OCI-LY1 (cell line): ENCODE results near the gene ELF2.

ENCODE experiments used
- H2AFZ ChIP-seq: fragments of 200-600 bp; sonication (generic), shearing (Covaris generic); 2 replicates; pipeline ENCODE4 v1.6.0; 2014; ENCODE audit warnings: antibody characterized with exemption, mild to moderate bottlenecking, low read length
- H3F3A ChIP-seq: fragments of 200-600 bp; sonication (generic), shearing (Covaris generic); 2 replicates; pipeline ENCODE4 v1.6.0; 2014; ENCODE audit warnings: mild to moderate bottlenecking, antibody characterized with exemption, low read length, moderate library complexity; ENCODE audit not compliant: insufficient read depth
- H3K27ac ChIP-seq: fragments of 200-600 bp; sonication (generic); 2 replicates; pipeline ENCODE4 v1.5.1; 2014; ENCODE audit warnings: low read length, mixed run types, mild to moderate bottlenecking, low read depth; ENCODE audit not compliant: poor library complexity, severe bottlenecking
- H3K27me3 ChIP-seq: fragments of 200-600 bp; sonication (generic); 2 replicates; pipeline ENCODE4 v1.6.0; 2014; ENCODE audit warnings: antibody characterized with exemption, mild to moderate bottlenecking, low read length, moderate library complexity; ENCODE audit not compliant: insufficient read depth
- H3K36me3 ChIP-seq: fragments of 200-600 bp; sonication (generic); 2 replicates; pipeline ENCODE4 v1.6.1; 2014; ENCODE audit warnings: mild to moderate bottlenecking, antibody characterized with exemption, low read length, moderate library complexity, mixed read lengths; ENCODE audit not compliant: insufficient read depth
- H3K4me1 ChIP-seq: fragments of 200-600 bp; sonication (generic); 2 replicates; pipeline ENCODE4 v1.5.1; 2014; ENCODE audit warnings: mild to moderate bottlenecking, low read length, moderate library complexity; ENCODE audit not compliant: insufficient read depth, severe bottlenecking
- H3K4me2 ChIP-seq: fragments of 200-600 bp; sonication (generic), shearing (Covaris generic); 2 replicates; pipeline ENCODE4 v1.6.1; 2014; ENCODE audit warnings: low read length
- H3K4me3 ChIP-seq: fragments of 200-600 bp; sonication (generic); 2 replicates; pipeline ENCODE4 v1.5.1; 2014; ENCODE audit warnings: low read length, low read depth, mild to moderate bottlenecking, mixed read lengths; ENCODE audit not compliant: poor library complexity, severe bottlenecking
- H3K79me2 ChIP-seq: fragments of 200-600 bp; shearing (Covaris generic); 2 replicates; pipeline ENCODE4 v1.6.1; 2016; ENCODE audit warnings: mixed run types, low read length, mixed read lengths; ENCODE audit not compliant: insufficient read depth
- H3K9ac ChIP-seq: fragments of 200-600 bp; sonication (generic), shearing (Covaris generic); 2 replicates; pipeline ENCODE4 v1.6.1; 2014; ENCODE audit warnings: mild to moderate bottlenecking, low read length, mixed read lengths
- H3K9me2 ChIP-seq: fragments of 200-600 bp; sonication (generic), shearing (Covaris generic); 2 replicates; pipeline ENCODE4 v1.6.1; 2014; ENCODE audit warnings: low read depth, mild to moderate bottlenecking, low read length, mixed read lengths
- H3K9me3 ChIP-seq: fragments of 200-600 bp; shearing (Covaris generic); 2 replicates; pipeline ENCODE4 v1.6.1; 2014; ENCODE audit warnings: low read length, mixed read lengths
- H4K20me1 ChIP-seq: fragments of 200-600 bp; sonication (generic), shearing (Covaris generic); 2 replicates; pipeline ENCODE4 v1.6.0; 2016; ENCODE audit warnings: mild to moderate bottlenecking, low read length; ENCODE audit not compliant: insufficient read depth
- EZH2 ChIP-seq: fragments of 200-600 bp; sonication (generic), shearing (Covaris generic); IDR thresholded peaks from 2 replicates; pipeline ENCODE4 v1.8.0; 2017; ENCODE audit warnings: borderline replicate concordance, mixed run types, mild to moderate bottlenecking, antibody characterized with exemption, low read length, moderate library complexity, mixed read lengths
- TF ChIP-seq, protein P1 (sequence below): fragments of 200-600 bp; sonication (generic), shearing (Covaris generic); IDR thresholded peaks from 2 replicates; pipeline ENCODE4 v1.5.1; 2017; ENCODE audit warnings: mild to moderate bottlenecking, antibody characterized with exemption, low read length, moderate library complexity, mixed read lengths

The ELF2 gene

DNA sequence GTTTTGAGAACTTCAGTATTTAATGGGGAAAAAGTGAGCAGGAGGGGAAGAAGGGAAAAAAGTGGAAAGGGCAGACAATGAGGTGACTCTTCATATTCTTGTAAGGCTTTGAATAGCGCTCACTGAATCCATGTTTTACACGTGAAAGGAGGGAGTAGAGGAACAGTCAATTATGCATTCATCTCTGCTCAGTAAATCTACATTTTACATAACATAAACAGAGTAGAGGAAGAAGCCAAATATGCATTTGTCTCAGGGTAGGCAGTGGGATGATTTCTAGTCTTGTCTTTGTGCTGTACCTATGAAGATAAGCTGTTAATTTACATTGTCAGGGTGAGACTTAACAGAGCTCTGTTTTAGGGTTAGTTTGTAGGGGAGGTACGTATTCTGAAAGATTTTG is 19.4 kb upstream of the ELF2 start:
- no peak overlapping the region for H3K9ac ChIP-seq

DNA sequence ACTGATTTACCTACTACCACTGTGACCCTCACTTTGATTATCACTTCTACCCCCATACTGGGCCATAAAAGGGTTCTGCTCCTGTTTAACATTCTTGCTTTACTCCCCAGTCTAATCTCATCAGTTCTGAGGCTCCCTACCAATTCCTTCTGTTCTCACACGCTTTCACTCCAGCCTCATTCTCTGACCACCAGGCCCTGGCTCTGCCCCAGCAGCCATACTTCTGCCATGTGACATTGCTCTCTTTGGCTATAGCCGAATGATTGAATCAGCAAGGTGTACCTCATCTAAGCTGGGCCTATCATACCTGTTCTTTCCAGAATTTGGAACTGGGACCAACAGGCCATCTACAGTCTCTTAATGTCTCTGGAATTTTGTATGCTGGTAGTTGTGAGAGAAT is 14.4 kb upstream of the ELF2 start:
- Histone ChIP-seq H4K20me1 (no peaks in the 10 kb centered on the region), H3K9ac (no peak overlapping the region), H3K36me3 (no peaks in the 10 kb centered on the region), H3K79me2 (no peaks in the 10 kb centered on the region), H3K4me1 (no peaks in the 10 kb centered on the region), H3F3A (no peaks in the 10 kb centered on the region), H3K27ac (no peak overlapping the region), H3K4me3 (no peak overlapping the region), H3K27me3 (no peaks in the 10 kb centered on the region), H2AFZ (no peak overlapping the region), H3K9me2 (no peaks in the 10 kb centered on the region), H3K4me2 (no peak overlapping the region), H3K9me3 (no peaks in the 10 kb centered on the region)
- TF ChIP-seq, protein P1, sequence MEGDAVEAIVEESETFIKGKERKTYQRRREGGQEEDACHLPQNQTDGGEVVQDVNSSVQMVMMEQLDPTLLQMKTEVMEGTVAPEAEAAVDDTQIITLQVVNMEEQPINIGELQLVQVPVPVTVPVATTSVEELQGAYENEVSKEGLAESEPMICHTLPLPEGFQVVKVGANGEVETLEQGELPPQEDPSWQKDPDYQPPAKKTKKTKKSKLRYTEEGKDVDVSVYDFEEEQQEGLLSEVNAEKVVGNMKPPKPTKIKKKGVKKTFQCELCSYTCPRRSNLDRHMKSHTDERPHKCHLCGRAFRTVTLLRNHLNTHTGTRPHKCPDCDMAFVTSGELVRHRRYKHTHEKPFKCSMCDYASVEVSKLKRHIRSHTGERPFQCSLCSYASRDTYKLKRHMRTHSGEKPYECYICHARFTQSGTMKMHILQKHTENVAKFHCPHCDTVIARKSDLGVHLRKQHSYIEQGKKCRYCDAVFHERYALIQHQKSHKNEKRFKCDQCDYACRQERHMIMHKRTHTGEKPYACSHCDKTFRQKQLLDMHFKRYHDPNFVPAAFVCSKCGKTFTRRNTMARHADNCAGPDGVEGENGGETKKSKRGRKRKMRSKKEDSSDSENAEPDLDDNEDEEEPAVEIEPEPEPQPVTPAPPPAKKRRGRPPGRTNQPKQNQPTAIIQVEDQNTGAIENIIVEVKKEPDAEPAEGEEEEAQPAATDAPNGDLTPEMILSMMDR: no peak
- no peak for TF ChIP-seq EZH2

More for the DNA sequence above, 19.4 kb upstream of the ELF2 start:
- no peaks in the 10 kb centered on the region for H3K27me3 ChIP-seq
- H3F3A ChIP-seq: no peaks in the 10 kb centered on the region
- no peaks in the 10 kb centered on the region for H3K9me2 ChIP-seq
- H4K20me1 ChIP-seq: no peaks in the 10 kb centered on the region
- H3K9me3 ChIP-seq: no peaks in the 10 kb centered on the region
- H3K4me2 ChIP-seq: no peak overlapping the region
- TF ChIP-seq EZH2: no peak
- TF ChIP-seq, protein P1: no peak
- no peak overlapping the region for H3K27ac ChIP-seq
- no peaks in the 10 kb centered on the region for H3K79me2 ChIP-seq
- H3K4me1 ChIP-seq: no peaks in the 10 kb centered on the region
- no peak overlapping the region for H2AFZ ChIP-seq
- no peak overlapping the region for H3K4me3 ChIP-seq
- no peaks in the 10 kb centered on the region; the same call in 1 of the 2 replicates for H3K36me3 ChIP-seq

DNA sequence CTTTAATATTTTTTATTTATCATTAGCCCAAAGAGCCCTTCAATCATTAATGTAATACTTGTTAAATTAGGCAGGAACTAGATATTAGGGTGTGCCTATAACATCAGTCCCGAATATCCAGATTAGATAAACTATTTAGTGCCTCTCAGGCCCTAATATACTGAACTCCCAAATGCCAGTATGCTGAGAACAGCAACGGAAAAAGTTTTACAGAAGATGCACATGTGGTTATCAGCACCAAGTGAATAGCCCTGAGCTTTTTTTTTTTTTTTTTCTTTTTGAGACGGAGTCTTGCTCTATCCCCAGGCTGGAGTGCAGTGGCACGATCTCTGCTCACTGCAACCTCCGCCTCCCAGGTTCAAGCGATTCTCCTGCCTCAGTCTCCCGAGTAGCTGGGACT is 13.0 kb upstream of the ELF2 start:
- no peak overlapping the region for H3K27ac ChIP-seq
- H3F3A ChIP-seq: no peaks in the 10 kb centered on the region
- no peak overlapping the region for H3K4me3 ChIP-seq
- no peaks in the 10 kb centered on the region for H4K20me1 ChIP-seq
- TF ChIP-seq, protein P1: no peak
- TF ChIP-seq EZH2: no peak
- H3K9me3 ChIP-seq: no peaks in the 10 kb centered on the region
- no peaks in the 10 kb centered on the region for H3K27me3 ChIP-seq
- H3K79me2 ChIP-seq: no peaks in the 10 kb centered on the region
- no peaks in the 10 kb centered on the region for H3K9me2 ChIP-seq
- H3K36me3 ChIP-seq: no peaks in the 10 kb centered on the region
- no peak overlapping the region for H3K9ac ChIP-seq
- H3K4me1 ChIP-seq: no peaks in the 10 kb centered on the region
- no peak overlapping the region for H3K4me2 ChIP-seq
- no peak overlapping the region for H2AFZ ChIP-seq
